NCI-H446 treated with DMSO at 0.1 percent for 48 hours (cell line): ENCODE measurements around the gene DENND2A.
"Not testable (repeated sequence)": the region's sequence is repeated elsewhere in the genome, so short reads cannot be mapped to it uniquely, and the experiment has no call there.

ENCODE experiments used
- DNase-seq: peaks from one replicate; lab custom pipeline; 2025; lab: John Stamatoyannopoulos, UW

Gene DENND2A

GRCh38 chr7:140544388-140544826 is 96.2 kb downstream of the DENND2A start:
- DNase-seq, result no peak

- DNase-seq, result no peak
Observed at GRCh38 chr7:140542228-140542603, 98.4 kb downstream of the DENND2A start.

GRCh38 chr7:140541513-140542227 is 98.9 kb downstream of the DENND2A start:
- peak; percentile 8 for DNase-seq

GRCh38 chr7:140541176-140541512 is 99.5 kb downstream of the DENND2A start:
- DNase-seq, result no peak

- DNase-seq, result no peak
Observed at GRCh38 chr7:140540136-140540777, 100.4 kb downstream of the DENND2A start.

- DNase-seq, result no peak
Observed at GRCh38 chr7:140539461-140539860, 101.2 kb downstream of the DENND2A start.

- no peak for DNase-seq
Observed at GRCh38 chr7:140537750-140538482, 102.7 kb downstream of the DENND2A start.

GRCh38 chr7:140534743-140535142 is 105.9 kb downstream of the DENND2A start:
- DNase-seq, result no peak

- DNase-seq, result no peak
Observed at GRCh38 chr7:140533394-140533872, 107.2 kb downstream of the DENND2A start.

- DNase-seq, result not testable (repeated sequence)
Observed at GRCh38 chr7:140529428-140529827, 111.2 kb downstream of the DENND2A start.

- no peak for DNase-seq
Observed at GRCh38 chr7:140526787-140527664, 113.6 kb downstream of the DENND2A start.

- DNase-seq, result no peak
Observed at GRCh38 chr7:140526214-140526613, 114.4 kb downstream of the DENND2A start.

GRCh38 chr7:140525743-140526142 is 114.9 kb downstream of the DENND2A start:
- DNase-seq, result no peak

GRCh38 chr7:140521421-140521820 is 119.2 kb downstream of the DENND2A start:
- DNase-seq, result no peak

- DNase-seq, result no peak
Observed at GRCh38 chr7:140519007-140519399, 121.6 kb downstream of the DENND2A start.

- DNase-seq, result no peak
Observed at GRCh38 chr7:140518370-140519006, 122.1 kb downstream of the DENND2A start.

GRCh38 chr7:140517546-140518369 is 122.9 kb downstream of the DENND2A start:
- DNase-seq, result peak; percentile 65

- DNase-seq, result no peak
Observed at GRCh38 chr7:140512317-140513000, 128.2 kb downstream of the DENND2A start.

GRCh38 chr7:140509789-140510188 is 130.8 kb downstream of the DENND2A start:
- no peak for DNase-seq

GRCh38 chr7:140507556-140507955 is 133.1 kb downstream of the DENND2A start:
- not testable (repeated sequence) for DNase-seq
